GM19397 (cell line): Measurements from ENCODE around the gene SH3RF1.

ENCODE experiments used
- ATAC-seq: cut with Tn5 transposase; IDR thresholded peaks from one replicate; pipeline ENCODE4 v1.9.1; 2021; ENCODE audit warnings: mild to moderate bottlenecking, moderate library complexity; ENCODE audit not compliant: unreplicated experiment

The SH3RF1 gene

GRCh38 chr4:169080981-169081380 is 189.8 kb downstream of the SH3RF1 start:
- ATAC-seq, result peak; percentile 0

DNA sequence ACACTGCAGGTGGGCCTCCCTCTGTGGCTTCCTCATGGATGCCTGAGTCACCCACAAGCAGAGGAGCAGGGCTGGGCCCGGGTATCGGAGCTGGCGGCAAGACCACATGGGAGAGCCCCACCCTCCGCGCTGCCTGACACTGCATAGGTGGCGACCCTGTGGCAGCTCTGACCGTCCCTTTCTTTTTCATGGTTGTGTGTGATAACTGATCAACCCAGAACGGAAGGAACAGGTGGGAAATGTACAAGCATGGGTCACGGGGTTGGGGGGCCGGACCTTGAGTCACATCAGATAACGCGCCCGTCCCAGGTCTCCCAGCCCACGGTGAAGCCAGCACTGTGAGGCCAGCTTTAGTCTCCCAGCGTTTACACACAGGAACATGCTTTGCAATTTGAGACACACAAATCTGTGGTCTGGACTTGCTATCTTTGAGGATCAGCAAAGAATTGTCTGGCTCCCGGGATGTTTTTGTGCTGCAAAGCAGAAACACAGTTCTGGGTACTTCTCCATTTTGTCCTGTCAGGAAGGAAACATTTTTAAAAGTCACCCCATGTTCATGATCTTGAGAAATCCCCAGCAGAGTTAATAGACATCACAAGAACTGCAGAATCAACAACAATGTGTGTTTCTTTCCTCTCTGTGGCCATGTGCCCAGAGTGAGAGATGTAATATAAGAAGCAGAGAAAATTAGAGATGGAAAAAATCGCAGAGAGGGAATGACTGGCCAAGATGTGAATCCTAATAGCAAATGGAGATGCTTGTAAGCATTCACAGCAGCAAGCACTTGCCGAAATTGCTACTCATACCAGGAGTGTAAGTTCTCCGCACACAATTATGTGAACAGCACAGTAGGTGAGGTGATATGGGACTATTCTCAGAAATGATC is 190.6 kb downstream of the SH3RF1 start:
- ATAC-seq, result peak; percentile 86

GRCh38 chr4:169074117-169074516 is 196.6 kb downstream of the SH3RF1 start:
- ATAC-seq, result no peak

DNA sequence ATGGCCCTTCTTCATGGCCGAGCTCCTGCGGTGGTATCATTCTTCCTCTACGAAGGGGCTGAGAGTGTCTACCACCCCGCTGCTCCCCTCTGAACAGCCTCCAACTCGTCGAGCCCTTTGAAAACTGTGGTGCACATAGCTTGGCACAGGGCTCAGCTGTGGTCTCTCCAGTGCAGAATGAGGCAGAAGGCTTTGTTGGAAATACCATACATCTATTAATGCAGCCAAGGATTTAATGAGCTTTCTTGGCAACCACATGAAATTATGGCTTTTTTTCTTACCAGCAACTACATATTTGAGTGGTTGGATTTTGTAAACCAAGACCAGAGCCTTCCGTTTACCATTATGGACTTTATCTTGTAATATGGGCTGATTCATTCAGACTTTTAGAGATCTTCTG is 199.0 kb downstream of the SH3RF1 start:
- no peak for ATAC-seq

GRCh38 chr4:169070895-169071218 is 199.9 kb downstream of the SH3RF1 start:
- ATAC-seq, result no peak

DNA sequence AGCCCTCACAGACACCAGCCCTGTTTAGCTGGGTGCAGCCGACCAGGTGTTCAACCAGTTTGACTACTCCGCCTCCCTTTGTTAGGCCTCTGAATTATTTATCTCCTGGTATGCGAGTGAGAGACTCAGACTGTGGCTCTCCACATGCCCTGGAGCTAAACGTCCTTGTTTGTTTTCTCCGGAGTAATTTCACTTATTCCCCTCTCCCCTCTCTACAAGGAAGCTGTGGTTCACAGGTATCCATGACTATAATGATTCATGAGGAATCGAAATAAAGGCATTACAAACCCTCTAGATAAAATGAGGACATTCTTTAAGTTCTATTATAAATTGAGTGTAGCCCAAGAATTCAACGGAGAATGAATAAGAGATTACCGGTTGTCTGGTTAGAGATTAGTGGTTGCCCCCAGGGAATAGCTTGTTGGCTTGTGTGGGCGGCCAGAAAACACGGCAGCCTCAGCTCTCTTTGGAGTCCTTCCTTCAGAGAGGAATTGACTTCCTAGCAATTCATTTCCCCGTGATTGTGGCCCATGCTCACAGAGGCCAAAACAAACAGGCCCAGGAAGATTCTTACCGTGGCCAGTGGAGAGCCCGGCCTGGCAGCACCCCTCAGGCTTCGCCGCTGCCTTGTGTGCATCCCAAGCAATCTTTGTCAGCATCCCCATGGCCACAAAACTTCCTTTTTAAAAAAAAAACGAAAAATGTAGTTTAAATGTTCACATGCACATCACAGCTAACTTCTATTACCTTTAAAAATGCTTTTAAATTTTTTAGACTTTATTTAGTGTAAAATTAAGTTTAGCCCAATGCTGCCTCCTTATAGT is 200.5 kb downstream of the SH3RF1 start:
- ATAC-seq, result no peak

DNA sequence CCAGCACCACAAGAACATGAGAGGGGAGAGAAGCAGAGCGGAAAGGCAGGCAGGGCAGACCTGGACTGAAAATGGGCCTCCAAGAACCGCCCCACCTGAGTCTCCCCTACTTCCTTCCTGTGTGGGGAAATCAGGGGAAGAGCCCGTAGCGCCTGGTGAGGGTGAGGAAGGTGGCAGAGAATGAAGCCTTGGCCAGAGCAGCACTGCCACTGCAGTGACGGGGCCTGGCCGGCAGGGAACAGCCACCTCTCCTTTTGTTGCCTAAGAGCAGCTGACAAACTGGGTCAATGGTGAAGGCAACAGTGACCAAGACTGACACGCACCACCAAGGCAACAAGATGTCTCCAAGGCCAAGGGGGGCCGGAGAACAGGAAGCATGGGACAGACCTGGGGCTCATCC is 202.3 kb downstream of the SH3RF1 start:
- no peak for ATAC-seq

GRCh38 chr4:169066934-169067333 is 203.8 kb downstream of the SH3RF1 start:
- ATAC-seq, result no peak

- no peak for ATAC-seq
Measured at GRCh38 chr4:169064296-169064695, 206.5 kb downstream of the SH3RF1 start.

DNA sequence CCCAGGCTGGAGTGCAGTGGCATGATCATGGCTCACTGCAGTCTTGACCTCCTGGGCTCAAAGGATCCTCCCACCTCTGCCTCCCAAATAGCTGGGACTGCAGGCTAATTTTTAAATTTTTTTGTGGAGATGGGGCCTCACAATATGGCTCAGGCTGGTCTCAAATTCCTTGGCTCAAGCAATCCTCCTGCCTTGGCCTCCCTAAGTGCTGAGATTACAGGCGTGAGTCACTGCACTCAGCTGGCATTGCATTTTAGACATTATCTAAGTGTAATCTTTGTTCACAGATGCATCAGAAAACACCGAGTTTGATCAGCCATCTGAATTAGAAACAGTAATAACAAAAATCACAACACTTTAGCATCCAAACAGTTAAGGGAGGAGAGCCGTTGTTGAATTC is 207.3 kb downstream of the SH3RF1 start:
- no peak for ATAC-seq

- no peak for ATAC-seq
Measured at GRCh38 chr4:169062897-169063244, 207.9 kb downstream of the SH3RF1 start.

DNA sequence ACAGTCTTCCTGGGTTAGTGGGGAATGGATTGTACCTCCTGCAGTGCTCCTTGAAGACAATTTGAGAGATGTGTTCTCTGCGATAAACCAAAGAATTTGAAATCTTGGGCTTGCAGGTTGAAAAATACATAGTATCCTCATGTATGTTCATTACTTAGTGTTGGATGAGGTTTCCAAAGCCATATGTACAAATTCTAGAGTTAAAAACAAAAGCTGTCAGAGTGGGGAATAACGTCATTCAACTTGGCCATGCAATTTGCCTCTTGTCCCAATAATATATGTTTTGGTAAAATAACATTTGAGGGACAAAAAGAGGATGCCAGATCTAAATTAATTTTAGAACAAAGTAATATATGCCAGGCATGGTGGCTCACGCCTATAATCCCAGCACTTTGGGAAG is 209.4 kb downstream of the SH3RF1 start:
- ATAC-seq, result no peak

- no peak for ATAC-seq
Measured at GRCh38 chr4:169060391-169061091, 210.2 kb downstream of the SH3RF1 start.

DNA sequence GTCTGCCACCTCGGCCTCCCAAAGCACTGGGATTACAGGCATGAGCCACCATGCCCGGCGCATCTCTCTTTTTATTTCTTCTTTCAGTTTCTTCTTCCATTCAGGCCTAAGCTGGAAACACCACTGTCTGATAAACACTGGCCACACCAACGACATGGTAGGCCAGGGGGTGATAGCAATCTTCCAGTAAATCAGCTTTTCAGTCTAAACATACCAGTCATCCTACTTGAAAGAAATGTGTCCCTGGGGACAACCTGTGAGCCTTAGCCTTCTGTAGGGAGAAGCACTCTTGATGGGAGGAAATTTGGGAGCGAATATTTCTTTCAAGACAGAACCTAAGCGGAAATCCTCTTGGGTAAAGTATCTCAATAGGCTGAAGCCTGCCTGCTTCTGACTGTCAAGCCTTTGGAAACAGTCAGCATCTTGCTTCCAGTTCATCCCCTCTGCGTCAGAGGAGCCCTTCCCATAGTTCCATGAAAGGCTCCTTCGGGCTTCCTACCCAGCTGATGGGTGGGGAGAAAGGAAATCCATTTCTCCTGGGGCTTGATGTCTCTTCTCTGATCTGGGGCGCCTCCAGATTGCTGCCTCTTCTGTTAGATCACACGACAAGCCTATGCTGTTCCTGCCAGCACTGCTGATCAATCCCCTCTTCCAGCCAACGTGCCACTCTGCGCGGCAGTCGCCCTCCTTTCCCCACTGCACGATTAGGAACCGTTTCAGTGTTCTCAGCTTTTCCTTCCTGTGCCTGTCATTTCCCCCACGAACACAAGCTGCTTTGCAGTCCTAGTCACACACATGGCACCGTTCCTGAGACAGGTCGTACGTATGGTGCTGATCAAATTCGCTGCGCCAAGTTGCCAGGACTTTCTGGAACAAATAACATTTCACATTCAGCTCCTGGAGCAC is 211.2 kb downstream of the SH3RF1 start:
- no peak for ATAC-seq

- ATAC-seq, result no peak
Measured at GRCh38 chr4:169058312-169058711, 212.4 kb downstream of the SH3RF1 start.

DNA sequence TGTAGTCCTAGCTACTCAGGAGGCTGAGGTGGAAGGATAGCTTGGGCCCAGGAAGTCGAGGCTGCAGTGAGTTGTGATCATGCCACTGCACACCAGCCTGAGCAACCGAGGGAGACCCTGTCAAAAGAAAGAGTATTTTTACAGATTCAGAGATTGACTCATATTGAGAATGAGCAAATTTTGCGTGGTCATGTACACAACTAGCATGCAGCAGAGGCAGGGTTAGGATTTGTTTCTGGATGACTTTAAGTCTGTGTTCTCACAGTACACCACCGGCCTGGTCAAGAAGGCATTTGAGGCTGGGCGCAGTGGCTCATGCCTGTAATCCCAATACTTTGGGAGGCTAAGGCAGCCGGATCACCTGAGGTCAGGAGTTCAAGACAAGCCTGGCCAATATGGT is 215.9 kb downstream of the SH3RF1 start:
- no peak for ATAC-seq

DNA sequence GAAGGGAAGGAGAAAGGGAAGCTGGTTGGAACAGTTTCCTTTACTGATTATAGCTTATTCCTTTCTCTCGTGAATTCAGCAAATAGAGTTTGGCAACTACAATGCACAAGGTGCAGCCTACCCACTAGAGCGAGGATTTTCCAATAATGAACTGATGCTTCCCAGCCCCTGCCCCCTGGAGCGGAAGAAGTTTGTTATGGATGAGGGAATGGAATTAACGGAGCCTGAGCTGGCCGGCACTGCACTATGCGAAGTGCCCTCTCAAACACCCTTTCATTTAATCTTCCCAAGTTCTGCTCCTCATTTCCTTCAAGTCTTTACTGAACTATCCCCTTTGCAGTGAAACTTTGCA is 218.2 kb downstream of the SH3RF1 start:
- ATAC-seq, result no peak

DNA sequence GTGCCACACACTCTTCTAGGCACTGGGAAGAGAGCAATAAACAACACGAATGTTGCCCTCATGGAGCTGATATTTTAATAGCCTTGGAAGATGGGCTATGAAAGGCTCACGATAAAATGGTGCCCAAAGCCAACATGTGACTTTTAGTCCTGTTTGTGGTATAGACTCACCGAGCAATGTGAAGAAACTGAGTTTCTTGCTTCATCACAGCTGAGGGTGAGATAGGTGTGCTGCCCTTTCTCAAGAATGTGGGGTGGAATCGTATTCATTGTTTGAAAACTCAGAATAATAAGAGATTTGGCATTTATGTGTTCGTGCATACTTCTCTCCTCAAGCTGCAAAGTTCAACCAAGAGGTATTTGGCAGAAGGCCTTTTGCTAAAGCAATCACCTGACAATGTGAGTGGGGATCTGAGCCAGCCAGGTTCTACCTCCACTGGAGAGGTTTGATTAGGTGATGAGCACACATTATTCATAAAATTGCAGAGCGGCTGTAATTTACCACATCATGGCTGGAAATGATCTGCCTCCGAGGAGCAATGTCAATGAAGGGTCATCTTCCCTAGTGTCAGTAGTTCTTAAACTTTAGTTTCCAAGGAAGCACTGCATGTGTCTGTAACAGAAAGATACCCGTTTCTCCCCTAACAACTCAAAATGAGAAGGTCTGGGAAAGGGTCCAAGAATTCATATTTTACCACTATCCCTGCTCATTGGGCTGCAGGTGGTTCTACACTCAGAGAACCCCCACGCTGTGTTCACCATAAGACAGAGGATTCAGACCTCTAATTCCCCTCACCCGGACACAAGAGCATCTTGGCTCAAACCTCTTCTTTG is 218.8 kb downstream of the SH3RF1 start:
- ATAC-seq, result no peak

- no peak for ATAC-seq
Measured at GRCh38 chr4:169050881-169051760, 219.6 kb downstream of the SH3RF1 start.
